ENCODE data around the gene TMEM178A.

TMEM178A gene

DNA sequence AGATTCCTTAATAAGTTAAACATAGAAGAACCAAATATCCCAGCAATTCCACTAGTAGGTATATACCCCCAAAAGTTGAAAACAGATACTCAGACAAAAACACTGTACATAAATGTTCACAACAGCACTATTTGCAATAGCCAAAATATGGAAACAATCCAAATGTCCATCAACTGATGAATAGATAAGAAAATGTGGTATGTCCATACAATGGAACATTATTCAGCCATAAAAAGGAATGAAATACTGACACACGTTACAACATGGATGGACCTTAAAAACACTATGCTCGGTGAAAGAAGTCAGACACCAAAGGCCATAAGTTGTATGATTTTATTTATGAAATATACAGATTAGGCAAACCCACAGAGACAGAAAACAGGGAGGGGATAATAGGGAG, 12.5 kb downstream of the TMEM178A start:
- peaks cover 4% of the 10 kb centered on the region for H3K9me3 Mint-ChIP-seq
- no peak for ATAC-seq
- no peak overlapping the region for H3K4me3 Mint-ChIP-seq
- H3K27me3 Mint-ChIP-seq = peaks cover 8% of the 10 kb centered on the region
- no peaks in the 10 kb centered on the region for H3K36me3 Mint-ChIP-seq (ENCODE audit: low read depth)
- no peaks in the 10 kb centered on the region for H3K4me1 Mint-ChIP-seq
- no peak for DNase-seq
- H3K27ac Mint-ChIP-seq = no peak overlapping the region

GRCh38 chr2:39679805-39680204, 14.1 kb downstream of the TMEM178A start:
- no peaks in the 10 kb centered on the region for H3K4me1 Mint-ChIP-seq
- no peak for DNase-seq
- H3K4me3 Mint-ChIP-seq = no peak overlapping the region
- H3K36me3 Mint-ChIP-seq (ENCODE audit: low read depth) = no peaks in the 10 kb centered on the region
- ATAC-seq = no peak
- H3K9me3 Mint-ChIP-seq = peaks cover 4% of the 10 kb centered on the region
- H3K27ac Mint-ChIP-seq = no peak overlapping the region
- H3K27me3 Mint-ChIP-seq = peaks cover 8% of the 10 kb centered on the region

DNA sequence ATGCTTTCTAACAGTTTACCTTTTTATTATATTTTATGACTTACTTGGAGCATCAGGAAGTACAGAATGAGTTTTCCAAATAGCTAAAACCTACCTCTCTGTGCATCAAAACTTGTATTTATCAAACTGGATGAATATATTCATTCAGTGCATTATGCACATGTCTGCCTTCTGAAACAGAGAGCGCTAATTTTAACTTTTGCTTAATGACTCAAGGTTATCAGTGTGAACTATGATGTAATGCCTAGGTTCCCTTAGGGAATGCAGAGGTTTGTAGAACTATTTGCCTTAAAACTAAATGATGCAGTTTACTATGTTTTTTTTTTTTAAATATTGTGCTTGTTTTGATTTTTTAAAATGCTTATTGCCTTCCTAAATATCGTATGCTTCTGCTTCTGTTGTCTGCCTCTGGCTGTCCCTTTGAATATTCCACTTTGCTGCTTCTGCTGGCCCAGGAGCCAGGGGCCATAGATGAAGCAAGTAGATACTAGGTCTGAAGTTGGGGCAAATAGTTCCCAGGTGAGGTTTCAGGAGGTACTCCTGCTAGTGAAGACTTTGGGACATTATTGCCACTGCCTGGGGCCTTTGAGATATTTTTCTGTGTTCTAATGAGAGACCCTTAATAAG, 16.5 kb downstream of the TMEM178A start:
- DNase-seq (no peak), ATAC-seq (no peak)
- no peaks in the 10 kb centered on the region for H3K4me1 Mint-ChIP-seq
- H3K9me3 Mint-ChIP-seq = peaks cover 4% of the 10 kb centered on the region
- H3K36me3 Mint-ChIP-seq (ENCODE audit: low read depth) = no peaks in the 10 kb centered on the region
- H3K27ac Mint-ChIP-seq = no peak overlapping the region
- peaks cover 6% of the 10 kb centered on the region for H3K27me3 Mint-ChIP-seq
- H3K4me3 Mint-ChIP-seq = no peak overlapping the region

DNA sequence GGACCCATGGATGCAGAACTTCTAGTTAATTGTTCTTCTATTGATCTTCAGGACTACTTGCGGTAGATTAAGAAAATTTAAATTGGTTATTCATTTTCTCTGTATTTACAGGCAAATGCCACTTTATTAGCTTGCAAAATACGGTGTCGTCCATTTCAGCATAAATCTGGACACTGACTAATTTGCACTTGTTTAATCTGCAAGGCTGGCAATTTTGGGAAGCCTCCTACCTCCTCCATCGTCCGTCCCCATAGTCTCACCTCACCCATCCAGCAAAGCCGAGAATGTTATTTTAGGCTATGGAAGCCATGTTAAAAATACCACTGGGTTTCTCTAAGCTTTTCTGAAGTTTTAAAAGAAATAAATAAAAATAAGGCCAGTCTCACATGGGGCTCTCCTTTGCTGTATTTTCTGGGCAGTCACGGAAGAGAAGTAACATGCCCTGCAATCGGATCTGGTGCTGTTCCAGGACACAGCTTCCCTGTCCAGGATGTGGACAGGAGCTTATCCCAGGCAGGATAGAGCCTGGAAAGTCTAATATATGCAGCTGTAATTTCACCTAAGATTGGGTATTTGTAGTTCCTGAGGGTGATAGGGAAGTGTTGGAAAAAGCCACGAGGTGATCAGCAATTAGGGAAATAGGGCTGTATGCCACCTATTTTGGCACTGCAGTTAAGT, 17.4 kb downstream of the TMEM178A start:
- Mint-ChIP-seq H3K36me3 (ENCODE audit: low read depth) (no peaks in the 10 kb centered on the region), H3K27ac (no peak overlapping the region), H3K4me1 (no peaks in the 10 kb centered on the region), H3K9me3 (no peaks in the 10 kb centered on the region), H3K4me3 (no peak overlapping the region), H3K27me3 (peaks cover 6% of the 10 kb centered on the region)
- DNase-seq = no peak
- ATAC-seq = no peak

DNA sequence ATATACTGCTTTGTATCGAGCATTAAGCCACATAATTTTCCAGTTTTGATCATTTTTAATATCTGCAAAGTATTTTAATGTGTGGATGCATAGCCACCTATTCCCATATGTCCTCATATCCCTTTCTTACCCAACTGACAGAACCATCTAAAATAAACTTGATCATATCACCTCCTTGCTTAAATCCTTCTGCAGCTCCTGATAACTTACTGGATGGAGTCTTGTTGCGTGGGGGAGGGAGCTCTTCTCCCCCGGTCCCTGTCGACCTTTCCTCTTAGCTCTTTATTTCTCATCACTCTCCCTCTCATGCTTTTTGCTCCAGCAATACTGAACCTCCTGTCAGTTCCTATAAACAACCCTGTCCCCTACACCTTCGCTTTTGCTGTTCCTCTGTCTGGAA, 18.7 kb downstream of the TMEM178A start:
- Mint-ChIP-seq H3K9me3 (no peaks in the 10 kb centered on the region), H3K36me3 (ENCODE audit: low read depth) (no peaks in the 10 kb centered on the region), H3K4me3 (no peak overlapping the region), H3K27ac (no peak overlapping the region), H3K4me1 (no peaks in the 10 kb centered on the region), H3K27me3 (peaks cover 10% of the 10 kb centered on the region)
- ATAC-seq (no peak), DNase-seq (no peak)

DNA sequence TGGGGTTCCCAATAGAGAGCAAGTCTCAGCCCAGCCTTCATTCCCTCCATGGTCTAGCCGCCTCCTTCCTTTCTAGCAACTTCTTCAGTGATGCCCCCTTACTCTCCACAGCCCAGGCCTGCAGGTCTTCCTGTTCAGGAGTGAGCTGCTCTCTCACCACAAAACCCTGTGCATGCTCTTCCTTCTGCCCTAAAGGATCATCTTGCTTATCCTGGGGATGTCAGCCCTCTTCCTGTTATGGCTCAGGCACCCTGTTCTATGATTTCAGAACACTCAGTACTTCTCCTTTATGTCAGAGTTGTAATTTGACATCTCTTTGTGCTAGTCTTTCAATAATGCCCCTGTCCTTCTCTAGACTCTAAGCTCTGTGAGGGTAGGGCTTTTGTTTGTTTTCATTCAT, 19.4 kb downstream of the TMEM178A start:
- DNase-seq = no peak
- Mint-ChIP-seq H3K27ac (no peak overlapping the region), H3K4me1 (no peaks in the 10 kb centered on the region), H3K4me3 (no peak overlapping the region), H3K9me3 (no peaks in the 10 kb centered on the region), H3K36me3 (ENCODE audit: low read depth) (no peaks in the 10 kb centered on the region), H3K27me3 (peaks cover 7% of the 10 kb centered on the region)
- ATAC-seq = no peak

DNA sequence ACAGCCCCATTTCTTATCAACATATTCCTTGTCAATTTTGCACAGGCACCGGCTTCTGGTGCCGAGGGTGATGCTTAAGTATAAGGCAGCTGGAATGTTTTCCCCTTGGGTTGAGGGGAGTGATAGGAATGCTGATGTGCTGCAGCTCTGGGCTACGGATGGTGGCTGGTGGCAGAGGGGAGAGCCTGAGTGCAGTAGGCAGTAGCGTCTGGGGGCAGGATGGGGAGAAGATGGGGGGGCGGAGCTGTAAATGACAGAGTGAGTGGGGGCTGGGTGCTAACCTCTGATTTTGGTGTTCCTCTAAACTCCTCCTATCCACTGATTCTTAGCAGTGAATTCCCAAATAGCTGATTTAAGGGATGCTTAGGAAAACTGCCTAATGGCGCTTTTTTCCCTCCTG, 20.7 kb downstream of the TMEM178A start:
- peaks cover 2% of the 10 kb centered on the region for H3K36me3 Mint-ChIP-seq (ENCODE audit: low read depth)
- H3K4me1 Mint-ChIP-seq = no peaks in the 10 kb centered on the region
- no peak overlapping the region for H3K4me3 Mint-ChIP-seq
- ATAC-seq (no peak), DNase-seq (no peak)
- peaks cover 9% of the 10 kb centered on the region for H3K27me3 Mint-ChIP-seq
- peaks cover 4% of the 10 kb centered on the region for H3K9me3 Mint-ChIP-seq
- H3K27ac Mint-ChIP-seq = no peak overlapping the region

DNA sequence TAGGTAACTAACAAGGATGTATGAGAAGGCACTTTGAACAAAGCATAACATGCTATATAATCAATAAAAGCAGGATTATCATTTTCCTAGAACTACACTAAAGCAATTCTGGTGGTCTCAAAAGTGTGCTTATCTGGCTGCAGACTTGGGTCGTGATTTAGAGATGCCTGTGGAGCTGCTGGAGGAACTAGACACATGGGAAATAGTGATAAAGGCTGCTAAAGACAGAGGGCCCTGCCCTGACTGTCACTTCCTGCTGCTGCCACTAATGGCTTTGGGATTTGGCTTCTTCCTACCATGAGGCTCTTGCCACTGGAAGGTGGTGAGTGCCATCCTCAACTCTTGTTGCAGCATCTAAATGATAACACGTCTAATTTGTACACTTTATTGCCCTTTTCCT, 22.5 kb downstream of the TMEM178A start:
- peaks cover 4% of the 10 kb centered on the region for H3K9me3 Mint-ChIP-seq
- H3K27me3 Mint-ChIP-seq = peaks cover 12% of the 10 kb centered on the region
- DNase-seq = no peak
- H3K4me3 Mint-ChIP-seq = no peak overlapping the region
- H3K27ac Mint-ChIP-seq = no peak overlapping the region
- ATAC-seq = no peak
- H3K4me1 Mint-ChIP-seq = no peaks in the 10 kb centered on the region
- H3K36me3 Mint-ChIP-seq (ENCODE audit: low read depth) = peaks cover 2% of the 10 kb centered on the region

GRCh38 chr2:39689272-39689841, 23.6 kb downstream of the TMEM178A start:
- Mint-ChIP-seq H3K36me3 (ENCODE audit: low read depth) (peaks cover 2% of the 10 kb centered on the region), H3K9me3 (peaks cover 4% of the 10 kb centered on the region), H3K27ac (no peak overlapping the region), H3K4me1 (no peaks in the 10 kb centered on the region), H3K27me3 (peaks cover 16% of the 10 kb centered on the region), H3K4me3 (no peak overlapping the region)
- ATAC-seq = no peak
- no peak for DNase-seq

DNA sequence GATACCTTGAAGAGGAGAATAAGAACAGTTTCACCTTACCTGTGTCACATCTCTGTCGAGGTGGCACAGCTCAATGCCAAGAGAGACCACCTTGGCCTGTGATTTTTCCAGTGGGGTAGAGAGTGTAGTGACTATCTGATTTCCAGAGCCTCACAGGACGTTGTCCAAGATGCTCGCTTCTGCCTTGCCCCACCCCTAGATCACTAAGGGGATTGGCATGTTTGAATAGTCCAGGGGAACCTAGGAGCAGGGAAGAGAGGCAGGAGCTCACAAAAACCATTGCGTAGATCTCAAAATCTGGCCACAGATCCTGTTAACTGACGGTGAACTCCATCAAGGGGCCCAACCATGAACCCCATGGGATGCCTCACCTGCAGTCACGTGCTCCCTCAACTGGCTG, 24.2 kb downstream of the TMEM178A start:
- Mint-ChIP-seq H3K36me3 (ENCODE audit: low read depth) (peaks cover 2% of the 10 kb centered on the region), H3K27me3 (peaks cover 16% of the 10 kb centered on the region), H3K27ac (no peak overlapping the region), H3K4me3 (no peak overlapping the region), H3K9me3 (peaks cover 4% of the 10 kb centered on the region), H3K4me1 (no peaks in the 10 kb centered on the region)
- no peak for DNase-seq
- ATAC-seq = no peak

DNA sequence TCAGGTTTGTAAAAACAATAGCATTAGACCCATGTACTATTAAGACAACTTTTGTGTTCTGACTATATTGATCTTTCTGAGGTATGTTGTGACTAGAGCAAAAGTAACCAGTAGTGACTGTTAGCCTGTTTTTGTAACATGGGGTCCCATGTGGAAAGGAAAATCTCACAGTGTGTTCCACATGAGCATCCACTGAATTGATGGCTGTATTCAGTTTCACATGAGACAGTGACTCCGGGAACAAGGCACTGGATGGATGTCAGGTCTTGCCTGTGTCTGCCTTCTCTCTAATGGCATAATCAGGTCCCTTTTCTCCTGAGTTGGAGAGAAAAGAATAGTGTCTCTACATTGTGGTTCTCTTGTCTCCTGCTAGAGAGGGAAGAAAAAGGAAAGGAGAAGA, 27.5 kb downstream of the TMEM178A start:
- DNase-seq (no peak), ATAC-seq (no peak)
- H3K9me3 Mint-ChIP-seq = peaks cover 4% of the 10 kb centered on the region
- H3K27ac Mint-ChIP-seq = no peak overlapping the region
- no peak overlapping the region for H3K4me3 Mint-ChIP-seq
- H3K4me1 Mint-ChIP-seq = no peaks in the 10 kb centered on the region
- peaks cover 16% of the 10 kb centered on the region for H3K27me3 Mint-ChIP-seq
- H3K36me3 Mint-ChIP-seq (ENCODE audit: low read depth) = peaks cover 2% of the 10 kb centered on the region

GRCh38 chr2:39696101-39696553, 30.4 kb downstream of the TMEM178A start:
- Mint-ChIP-seq H3K36me3 (ENCODE audit: low read depth) (peaks cover 3% of the 10 kb centered on the region), H3K4me3 (no peak overlapping the region), H3K27ac (no peak overlapping the region), H3K9me3 (peaks cover 12% of the 10 kb centered on the region), H3K4me1 (no peaks in the 10 kb centered on the region), H3K27me3 (peaks cover 13% of the 10 kb centered on the region)
- ATAC-seq (no peak), DNase-seq (no peak)

DNA sequence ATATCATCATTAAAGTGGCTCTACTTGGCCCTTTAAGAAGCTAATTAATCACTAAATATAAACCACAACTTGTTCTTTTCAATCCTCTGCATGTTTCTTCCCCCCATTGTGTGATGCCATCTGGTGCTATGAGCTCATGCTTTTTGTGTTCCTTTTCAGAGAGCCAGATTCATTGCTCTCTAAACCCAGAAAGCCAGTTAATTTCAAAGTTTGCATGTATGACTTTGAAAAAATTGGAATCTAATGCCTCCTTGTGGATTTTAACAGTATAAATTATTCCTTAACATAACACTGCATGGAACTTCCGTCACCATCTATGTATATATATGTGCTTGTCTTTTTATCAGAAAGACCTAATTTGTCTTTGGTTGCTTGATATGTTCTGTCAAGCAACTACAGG, 31.1 kb downstream of the TMEM178A start:
- peaks cover 19% of the 10 kb centered on the region for H3K9me3 Mint-ChIP-seq
- ATAC-seq (no peak), DNase-seq (no peak)
- no peak overlapping the region for H3K4me3 Mint-ChIP-seq
- H3K27me3 Mint-ChIP-seq = peaks cover 16% of the 10 kb centered on the region
- no peak overlapping the region for H3K27ac Mint-ChIP-seq
- H3K4me1 Mint-ChIP-seq = no peaks in the 10 kb centered on the region
- H3K36me3 Mint-ChIP-seq (ENCODE audit: low read depth) = peaks cover 3% of the 10 kb centered on the region

DNA sequence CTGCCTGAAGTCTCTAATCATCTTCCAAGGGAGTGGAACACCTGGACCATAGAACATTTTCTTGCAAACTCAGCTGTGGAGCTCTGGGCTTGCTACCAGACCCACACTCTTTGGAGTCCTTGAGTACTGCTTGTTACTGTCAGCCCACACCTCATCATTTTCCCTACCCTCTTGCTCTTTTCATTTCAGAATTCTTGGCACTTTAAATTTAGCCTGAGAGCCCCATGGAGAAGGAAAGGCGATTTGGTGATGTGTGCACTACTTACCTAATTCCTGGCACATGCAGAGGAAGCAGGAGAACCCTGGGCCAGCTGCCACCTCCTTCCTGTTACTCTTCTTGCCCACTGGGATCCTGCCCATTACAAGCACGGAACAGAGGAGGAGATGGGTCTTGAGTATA, 31.7 kb downstream of the TMEM178A start:
- ATAC-seq (no peak), DNase-seq (no peak)
- no peaks in the 10 kb centered on the region for H3K4me1 Mint-ChIP-seq
- H3K36me3 Mint-ChIP-seq (ENCODE audit: low read depth) = peaks cover 3% of the 10 kb centered on the region
- no peak overlapping the region for H3K27ac Mint-ChIP-seq
- H3K4me3 Mint-ChIP-seq = no peak overlapping the region
- H3K27me3 Mint-ChIP-seq = peaks cover 14% of the 10 kb centered on the region
- H3K9me3 Mint-ChIP-seq = peaks cover 24% of the 10 kb centered on the region

DNA sequence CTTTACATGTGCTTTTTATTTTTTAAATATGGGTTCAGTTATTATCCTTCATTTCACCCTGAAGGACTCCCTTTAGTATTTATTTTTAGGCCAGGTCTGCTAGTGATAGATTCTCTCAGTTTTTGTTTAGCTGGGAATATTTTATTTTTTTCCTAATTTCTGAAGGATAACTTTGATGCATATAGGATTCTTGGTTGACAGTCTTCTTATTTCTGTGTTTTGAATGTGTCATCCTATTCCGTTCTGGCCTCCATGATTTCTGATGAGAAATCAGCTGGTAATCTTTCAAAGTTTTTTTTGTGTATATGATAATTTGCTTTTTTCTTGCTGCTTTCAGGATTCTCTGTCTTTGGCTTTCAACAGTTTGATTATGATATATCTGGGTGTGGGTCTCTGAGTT, 35.4 kb downstream of the TMEM178A start:
- peaks cover 24% of the 10 kb centered on the region for H3K9me3 Mint-ChIP-seq
- DNase-seq (no peak), ATAC-seq (no peak)
- H3K4me1 Mint-ChIP-seq = no peaks in the 10 kb centered on the region
- no peak overlapping the region for H3K4me3 Mint-ChIP-seq
- no peak overlapping the region for H3K27ac Mint-ChIP-seq
- H3K36me3 Mint-ChIP-seq (ENCODE audit: low read depth) = peaks cover 3% of the 10 kb centered on the region
- H3K27me3 Mint-ChIP-seq = peaks cover 14% of the 10 kb centered on the region
